ENCODE data around the gene IL2RG.
A peak's percentile ranks its signal among the peaks of the same experiment; 100 is the strongest.

Gene IL2RG

DNA sequence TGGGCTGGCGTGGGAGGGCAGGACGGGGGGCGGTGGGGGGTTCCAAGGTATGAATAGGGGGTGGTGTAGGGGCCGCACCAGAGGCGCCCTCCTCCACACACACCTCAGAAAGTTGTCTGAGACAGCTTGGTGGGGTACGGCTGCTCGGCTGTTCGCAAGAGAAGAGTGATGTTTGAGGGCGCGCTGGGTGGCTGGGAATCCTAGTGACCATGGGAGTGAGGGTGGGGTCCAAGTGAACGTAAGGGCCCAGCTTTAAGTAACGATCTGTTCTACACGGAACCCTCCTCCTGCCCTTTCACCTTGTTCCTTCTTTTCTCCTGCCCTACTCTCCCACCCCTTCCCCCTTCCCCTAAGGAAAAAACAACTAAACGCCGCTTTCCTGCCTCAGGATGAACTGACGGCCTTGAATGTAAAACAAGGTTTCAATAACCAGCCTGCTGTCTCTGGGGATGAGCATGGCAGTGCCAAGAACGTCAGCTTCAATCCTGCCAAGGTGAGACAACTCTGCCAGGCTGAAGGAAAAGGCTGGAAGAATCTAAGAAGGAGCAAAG, 7.7 kb upstream of the IL2RG start:
- Histone ChIP-seq H3K27me3 (no peaks in the 10 kb centered on the region), H3K9me3 (no peaks in the 10 kb centered on the region), H3K36me3 (peaks cover 35% of the 10 kb centered on the region), H3K27ac (peak overlapping the region; percentile 89), H3K4me3 (ENCODE audit: low read depth in 1 of 2, low read length in 1 of 2) (peak overlapping the region; percentile 68 to 69), H3K4me1 (ENCODE audit: control insufficient read depth in 1 of 2, insufficient read depth in 1 of 2, low read depth in 1 of 2, low read length in 1 of 2) (peaks cover 17 to 24% of the 10 kb centered on the region in 2 experiments)
- TF ChIP-seq, protein P1, sequence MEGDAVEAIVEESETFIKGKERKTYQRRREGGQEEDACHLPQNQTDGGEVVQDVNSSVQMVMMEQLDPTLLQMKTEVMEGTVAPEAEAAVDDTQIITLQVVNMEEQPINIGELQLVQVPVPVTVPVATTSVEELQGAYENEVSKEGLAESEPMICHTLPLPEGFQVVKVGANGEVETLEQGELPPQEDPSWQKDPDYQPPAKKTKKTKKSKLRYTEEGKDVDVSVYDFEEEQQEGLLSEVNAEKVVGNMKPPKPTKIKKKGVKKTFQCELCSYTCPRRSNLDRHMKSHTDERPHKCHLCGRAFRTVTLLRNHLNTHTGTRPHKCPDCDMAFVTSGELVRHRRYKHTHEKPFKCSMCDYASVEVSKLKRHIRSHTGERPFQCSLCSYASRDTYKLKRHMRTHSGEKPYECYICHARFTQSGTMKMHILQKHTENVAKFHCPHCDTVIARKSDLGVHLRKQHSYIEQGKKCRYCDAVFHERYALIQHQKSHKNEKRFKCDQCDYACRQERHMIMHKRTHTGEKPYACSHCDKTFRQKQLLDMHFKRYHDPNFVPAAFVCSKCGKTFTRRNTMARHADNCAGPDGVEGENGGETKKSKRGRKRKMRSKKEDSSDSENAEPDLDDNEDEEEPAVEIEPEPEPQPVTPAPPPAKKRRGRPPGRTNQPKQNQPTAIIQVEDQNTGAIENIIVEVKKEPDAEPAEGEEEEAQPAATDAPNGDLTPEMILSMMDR (IDR thresholded peaks at IDR 0.05) = no peak

DNA sequence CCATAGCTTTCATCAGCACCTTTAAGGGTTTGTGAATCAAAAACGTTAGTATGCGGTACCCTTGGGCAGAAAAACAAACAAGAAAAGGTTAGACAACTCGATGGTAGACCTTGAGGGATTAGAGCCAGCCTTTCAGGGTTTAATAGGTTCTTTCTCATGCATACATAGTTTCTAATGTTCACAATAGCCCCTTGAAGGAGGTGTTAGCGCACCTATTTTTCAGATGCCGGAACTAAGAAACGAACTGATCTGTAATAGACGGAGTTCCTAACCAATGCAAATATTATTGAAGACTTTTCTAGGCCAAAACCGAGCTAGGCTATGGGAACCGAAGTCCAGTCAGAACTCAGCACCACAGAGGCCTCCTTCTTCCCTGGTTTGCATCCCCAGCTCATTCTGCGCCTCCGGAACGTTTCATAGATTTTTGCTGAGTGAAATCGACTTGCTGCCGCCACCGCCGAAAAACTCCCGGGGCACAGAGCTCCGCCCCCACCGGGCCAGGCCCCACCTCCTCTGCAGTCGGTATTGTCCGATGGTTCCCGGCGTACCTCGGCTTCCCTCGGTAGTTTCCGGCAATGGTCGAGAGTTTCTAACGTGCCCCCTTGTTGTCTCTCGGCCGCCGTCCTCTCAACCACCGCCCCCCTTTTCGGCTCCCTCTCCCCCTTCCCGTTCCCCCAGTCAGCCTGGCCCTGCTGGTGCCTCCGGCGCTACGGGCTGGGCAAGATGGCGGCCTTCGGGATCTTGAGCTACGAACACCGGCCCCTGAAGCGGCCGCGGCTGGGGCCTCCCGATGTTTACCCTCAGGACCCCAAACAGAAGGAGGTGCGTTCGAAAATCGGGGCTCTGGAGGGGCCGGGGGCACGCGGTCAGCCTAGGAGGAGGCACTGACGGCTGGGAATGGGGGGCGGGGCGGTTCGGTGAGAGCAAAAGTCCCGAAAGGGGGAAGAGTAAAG, 6.9 kb upstream of the IL2RG start, which contains the start of gene MED12:
Gene MED12, plus strand, starts transcription at position 565 of the 953 bp plus-strand sequence. Its CDS starts 159 bp downstream, at position 724.
- Histone ChIP-seq H3K36me3 (peaks cover 28% of the 10 kb centered on the region), H3K4me1 (ENCODE audit: control insufficient read depth in 1 of 2, insufficient read depth in 1 of 2, low read depth in 1 of 2, low read length in 1 of 2) (peaks cover 17 to 28% of the 10 kb centered on the region in 2 experiments), H3K27me3 (no peaks in the 10 kb centered on the region), H3K27ac (peak within 1 kb of the TSS; percentile 89), H3K9me3 (no peaks in the 10 kb centered on the region), H3K4me3 (ENCODE audit: low read depth in 1 of 2, low read length in 1 of 2) (peak within 1 kb of the TSS; percentile 68 to 69)
- TF ChIP-seq, protein P1 (IDR thresholded peaks at IDR 0.05) = no peak

DNA sequence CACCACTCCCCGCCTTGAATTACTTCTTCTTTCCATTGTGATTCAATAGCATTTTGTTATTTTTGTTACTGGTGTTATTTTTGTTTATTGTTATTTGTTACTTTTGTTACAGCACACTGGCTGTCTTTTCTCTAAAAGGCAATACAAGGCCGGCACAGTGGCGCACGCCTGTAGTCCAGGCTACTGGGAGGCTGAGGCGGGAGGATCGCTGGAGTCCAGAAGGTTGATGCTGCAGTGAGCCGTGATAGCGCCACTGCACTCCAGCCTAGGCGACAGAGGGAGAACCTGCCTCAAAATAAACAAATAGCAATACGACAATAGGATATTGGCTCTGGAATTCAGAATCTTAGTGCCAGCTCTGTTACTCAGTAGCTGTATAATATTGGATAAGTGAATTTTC, 6.0 kb upstream of the IL2RG start:
- TF ChIP-seq, protein P1 (IDR thresholded peaks at IDR 0.05) = no peak
- Histone ChIP-seq H3K9me3 (no peaks in the 10 kb centered on the region), H3K27me3 (no peaks in the 10 kb centered on the region), H3K4me3 (ENCODE audit: low read depth in 1 of 2, low read length in 1 of 2) (no peak overlapping the region), H3K4me1 (ENCODE audit: control insufficient read depth in 1 of 2, insufficient read depth in 1 of 2, low read depth in 1 of 2, low read length in 1 of 2) (peaks cover 23 to 37% of the 10 kb centered on the region in 2 experiments), H3K36me3 (peaks cover 18% of the 10 kb centered on the region), H3K27ac (peak overlapping the region; percentile 89)

DNA sequence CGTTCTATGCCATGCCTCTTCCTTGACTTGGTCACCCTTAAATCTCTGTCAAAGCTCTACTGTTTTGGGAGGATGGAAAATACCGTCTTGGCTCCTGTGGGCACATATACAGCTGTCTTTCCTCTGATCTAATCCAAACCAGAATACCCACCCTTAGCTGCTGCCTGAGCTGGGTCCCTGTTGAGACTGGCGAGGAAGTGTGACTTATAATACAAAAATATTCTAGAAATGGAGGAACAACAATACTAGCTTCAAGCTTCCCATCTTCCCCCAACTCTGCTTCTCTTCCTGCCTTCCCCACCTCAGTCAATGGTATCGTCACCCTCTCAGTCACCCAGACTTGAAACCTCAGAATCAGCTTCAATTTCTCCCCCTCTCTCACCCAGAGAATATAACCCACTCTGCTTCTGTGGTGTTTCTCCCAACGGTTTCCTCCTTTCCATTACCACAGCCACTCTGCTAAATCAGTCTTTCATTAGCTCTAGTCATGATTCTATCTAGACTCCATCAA, 599 bp upstream of the IL2RG start:
- peaks cover 45 to 58% of the 10 kb centered on the region in 2 experiments for H3K4me1 ChIP-seq (ENCODE audit: control insufficient read depth in 1 of 2, insufficient read depth in 1 of 2, low read depth in 1 of 2, low read length in 1 of 2)
- peaks cover 17% of the 10 kb centered on the region for H3K36me3 ChIP-seq
- TF ChIP-seq, protein P1 (IDR thresholded peaks at IDR 0.05) = no peak
- H3K27ac ChIP-seq = peak overlapping the region; percentile 96
- H3K27me3 ChIP-seq = no peaks in the 10 kb centered on the region
- H3K9me3 ChIP-seq = no peaks in the 10 kb centered on the region
- H3K4me3 ChIP-seq (ENCODE audit: low read depth in 1 of 2, low read length in 1 of 2) = peak overlapping the region; percentile 67 to 86

DNA sequence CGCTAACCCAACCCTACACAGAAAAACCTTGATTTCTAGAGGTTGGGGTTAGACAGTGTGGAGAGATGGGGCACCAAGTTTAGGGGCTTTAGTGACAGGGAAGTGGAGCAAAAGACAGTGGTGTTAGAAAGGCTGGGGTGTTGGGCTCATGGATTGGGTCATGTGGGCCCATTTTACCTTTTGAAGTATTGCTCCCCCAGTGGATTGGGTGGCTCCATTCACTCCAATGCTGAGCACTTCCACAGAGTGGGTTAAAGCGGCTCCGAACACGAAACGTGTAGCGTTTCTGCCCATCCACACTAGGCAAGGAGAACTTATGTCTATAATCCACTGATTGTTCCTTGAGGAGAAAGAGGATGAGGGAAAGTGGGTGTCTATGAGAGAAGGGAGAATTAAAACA, 2.3 kb downstream of the IL2RG start:
- H3K27ac ChIP-seq = peak overlapping the region; percentile 46
- peaks cover 52 to 65% of the 10 kb centered on the region in 2 experiments for H3K4me1 ChIP-seq (ENCODE audit: control insufficient read depth in 1 of 2, insufficient read depth in 1 of 2, low read depth in 1 of 2, low read length in 1 of 2)
- H3K36me3 ChIP-seq = peaks cover 17% of the 10 kb centered on the region
- H3K27me3 ChIP-seq = no peaks in the 10 kb centered on the region
- H3K9me3 ChIP-seq = no peaks in the 10 kb centered on the region
- TF ChIP-seq, protein P1 (IDR thresholded peaks at IDR 0.05) = no peak
- H3K4me3 ChIP-seq (ENCODE audit: low read depth in 1 of 2, low read length in 1 of 2) = peak overlapping the region in 1 of 2 experiments; percentile 21
